Measurements from ENCODE around the gene RAP1A. TPM values are rescaled to one million over a fixed set of nuclear protein-coding genes. Genes with fewer than 3 reads are reported as not detected.

The RAP1A gene
- total and polyA plus RNA-seq, 3 donors from 2014 or later, result 20.8 to 42.8 (median 27.6) TPM

DNA sequence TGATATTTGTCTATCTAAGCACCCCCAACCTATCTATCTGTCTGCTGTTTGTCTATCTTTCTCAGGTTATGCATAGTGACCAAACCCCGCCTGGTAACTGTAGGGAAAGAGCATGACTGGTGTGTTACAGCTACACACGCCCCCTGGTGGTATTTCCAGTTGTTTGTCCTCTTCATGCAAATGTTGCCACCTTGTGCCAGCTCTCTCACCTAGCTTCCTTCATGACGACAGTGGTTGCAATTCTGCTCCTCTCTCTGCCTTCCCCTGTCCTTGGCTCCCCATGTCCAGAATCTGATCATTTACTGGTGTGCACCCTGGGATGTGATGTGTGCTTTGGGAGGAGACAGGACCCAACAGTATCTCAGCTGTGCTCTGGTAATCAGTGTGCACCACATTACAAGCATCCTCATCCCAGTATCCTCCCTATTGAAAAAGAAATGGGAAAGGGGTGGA is 127.7 kb downstream of the RAP1A start:
- H3K27ac ChIP-seq, result no peak overlapping the region
- H3K4me1 ChIP-seq, result peaks cover 12% of the 10 kb centered on the region
- no peak for TF ChIP-seq POLR2A (IDR thresholded peaks at IDR 0.05)
- TF ChIP-seq, protein P1, sequence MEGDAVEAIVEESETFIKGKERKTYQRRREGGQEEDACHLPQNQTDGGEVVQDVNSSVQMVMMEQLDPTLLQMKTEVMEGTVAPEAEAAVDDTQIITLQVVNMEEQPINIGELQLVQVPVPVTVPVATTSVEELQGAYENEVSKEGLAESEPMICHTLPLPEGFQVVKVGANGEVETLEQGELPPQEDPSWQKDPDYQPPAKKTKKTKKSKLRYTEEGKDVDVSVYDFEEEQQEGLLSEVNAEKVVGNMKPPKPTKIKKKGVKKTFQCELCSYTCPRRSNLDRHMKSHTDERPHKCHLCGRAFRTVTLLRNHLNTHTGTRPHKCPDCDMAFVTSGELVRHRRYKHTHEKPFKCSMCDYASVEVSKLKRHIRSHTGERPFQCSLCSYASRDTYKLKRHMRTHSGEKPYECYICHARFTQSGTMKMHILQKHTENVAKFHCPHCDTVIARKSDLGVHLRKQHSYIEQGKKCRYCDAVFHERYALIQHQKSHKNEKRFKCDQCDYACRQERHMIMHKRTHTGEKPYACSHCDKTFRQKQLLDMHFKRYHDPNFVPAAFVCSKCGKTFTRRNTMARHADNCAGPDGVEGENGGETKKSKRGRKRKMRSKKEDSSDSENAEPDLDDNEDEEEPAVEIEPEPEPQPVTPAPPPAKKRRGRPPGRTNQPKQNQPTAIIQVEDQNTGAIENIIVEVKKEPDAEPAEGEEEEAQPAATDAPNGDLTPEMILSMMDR (IDR thresholded peaks at IDR 0.05), result peak in 2 of 3 experiments; percentile 33 to 41
- no peaks in the 10 kb centered on the region for H3K9me3 ChIP-seq
- H3K36me3 ChIP-seq (ENCODE audit: low read depth, missing control alignments), result no peaks in the 10 kb centered on the region
- intact Hi-C loops (cut with DNase I; ENCODE audit: low total_unique reads), result no loop called here
- DNase-seq, result peak; percentile 51
- 73% methylated on average over 3 of the region's 3 CpGs for WGBS, 2 donors
- no peak overlapping the region for H3K4me3 ChIP-seq
- H3K27me3 ChIP-seq, result no peaks in the 10 kb centered on the region

DNA sequence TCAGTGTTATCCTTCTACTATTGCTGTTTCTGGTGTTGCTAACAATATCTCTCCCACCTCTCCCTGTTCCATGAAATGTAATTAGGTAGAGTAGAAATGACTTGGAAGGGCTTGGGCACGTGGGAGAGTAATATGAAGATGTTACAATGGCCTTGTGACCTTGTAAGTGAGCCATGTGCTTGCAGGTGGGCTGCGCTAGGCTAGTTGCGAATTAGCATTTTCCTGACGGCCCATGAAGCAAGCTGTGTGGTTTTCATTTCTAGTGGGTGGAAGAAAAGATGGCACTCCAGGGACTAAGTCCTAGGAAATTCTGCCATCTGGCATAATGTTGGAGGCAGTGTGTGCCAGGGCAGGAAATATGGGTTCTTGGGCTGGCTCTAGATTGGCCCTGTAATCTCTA is 128.4 kb downstream of the RAP1A start:
- Histone ChIP-seq H3K4me3 (no peak overlapping the region), H3K9me3 (no peaks in the 10 kb centered on the region), H3K36me3 (ENCODE audit: low read depth, missing control alignments) (no peaks in the 10 kb centered on the region), H3K4me1 (peaks cover 12% of the 10 kb centered on the region), H3K27me3 (no peaks in the 10 kb centered on the region), H3K27ac (no peak overlapping the region)
- 60 to 85% methylated on average over 4 of the region's 4 CpGs for WGBS, 2 donors
- TF ChIP-seq, protein P1 (IDR thresholded peaks at IDR 0.05), result no peak
- no peak for TF ChIP-seq POLR2A (IDR thresholded peaks at IDR 0.05)
- DNase-seq, result no peak
- intact Hi-C loops (cut with DNase I; ENCODE audit: low total_unique reads), result no loop called here

DNA sequence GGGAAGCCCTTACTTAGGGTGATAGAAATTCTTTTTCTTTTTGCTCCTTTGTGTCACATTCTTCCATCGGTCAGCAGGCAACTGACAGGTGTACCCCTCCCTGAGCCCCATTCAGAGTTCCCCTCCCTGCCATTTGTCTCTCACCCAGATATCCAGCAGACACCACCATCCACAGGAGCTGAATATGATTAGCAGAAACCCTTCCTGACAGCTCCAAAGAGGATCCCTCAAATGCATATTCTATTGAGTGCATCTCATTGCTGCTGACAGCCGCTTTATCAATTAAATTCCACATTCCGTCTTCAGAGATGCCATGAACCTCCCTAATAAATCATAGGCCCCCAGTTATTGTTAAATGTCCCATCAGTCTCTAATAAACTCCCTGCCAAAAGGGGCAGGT is 130.0 kb downstream of the RAP1A start:
- intact Hi-C loops (cut with DNase I; ENCODE audit: low total_unique reads), result loop anchor here (10.0 kb wide), 1 partner anchor 265 kb away; no protein-coding TSS in a partner anchor
- H3K4me3 ChIP-seq, result no peak overlapping the region
- TF ChIP-seq, protein P1 (IDR thresholded peaks at IDR 0.05), result no peak
- TF ChIP-seq POLR2A (IDR thresholded peaks at IDR 0.05), result no peak
- H3K27ac ChIP-seq, result no peak overlapping the region
- H3K27me3 ChIP-seq, result no peaks in the 10 kb centered on the region
- H3K9me3 ChIP-seq, result no peaks in the 10 kb centered on the region
- DNase-seq, result no peak
- WGBS, 2 donors, result 49 to 82% methylated on average over 3 of the region's 3 CpGs
- H3K36me3 ChIP-seq (ENCODE audit: low read depth, missing control alignments), result no peaks in the 10 kb centered on the region
- H3K4me1 ChIP-seq, result peaks cover 12% of the 10 kb centered on the region

DNA sequence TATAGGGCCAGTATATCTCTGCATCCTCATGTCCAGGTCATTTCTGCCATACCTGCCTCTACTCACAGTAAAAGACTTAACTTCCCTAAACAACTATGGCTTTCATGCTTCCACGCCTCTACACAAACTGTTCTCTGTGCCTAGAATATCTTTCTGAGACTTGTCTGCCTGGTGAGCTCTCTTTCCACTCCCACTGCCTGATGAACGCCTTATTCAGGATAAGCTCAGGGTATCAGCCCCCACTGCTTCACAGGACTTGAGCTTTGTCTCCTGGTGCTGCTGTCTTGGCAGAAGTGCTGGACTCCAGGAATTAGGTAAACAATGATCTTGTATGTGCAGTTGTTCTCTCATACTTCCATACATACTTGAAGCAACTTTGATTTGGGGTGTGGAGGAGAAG is 131.3 kb downstream of the RAP1A start:
- WGBS, 2 donors, result 72 to 85% methylated on average over 2 of the region's 2 CpGs
- H3K36me3 ChIP-seq (ENCODE audit: low read depth, missing control alignments), result no peaks in the 10 kb centered on the region
- DNase-seq, result peak; percentile 73
- no peak overlapping the region for H3K4me3 ChIP-seq
- peaks cover 12% of the 10 kb centered on the region for H3K4me1 ChIP-seq
- TF ChIP-seq, protein P1 (IDR thresholded peaks at IDR 0.05), result no peak
- no peak for TF ChIP-seq POLR2A (IDR thresholded peaks at IDR 0.05)
- intact Hi-C loops (cut with DNase I; ENCODE audit: low total_unique reads), result loop anchor here (10.0 kb wide), 1 partner anchor 266 kb away; no protein-coding TSS in a partner anchor
- no peak overlapping the region for H3K27ac ChIP-seq
- no peaks in the 10 kb centered on the region for H3K9me3 ChIP-seq
- no peaks in the 10 kb centered on the region for H3K27me3 ChIP-seq

DNA sequence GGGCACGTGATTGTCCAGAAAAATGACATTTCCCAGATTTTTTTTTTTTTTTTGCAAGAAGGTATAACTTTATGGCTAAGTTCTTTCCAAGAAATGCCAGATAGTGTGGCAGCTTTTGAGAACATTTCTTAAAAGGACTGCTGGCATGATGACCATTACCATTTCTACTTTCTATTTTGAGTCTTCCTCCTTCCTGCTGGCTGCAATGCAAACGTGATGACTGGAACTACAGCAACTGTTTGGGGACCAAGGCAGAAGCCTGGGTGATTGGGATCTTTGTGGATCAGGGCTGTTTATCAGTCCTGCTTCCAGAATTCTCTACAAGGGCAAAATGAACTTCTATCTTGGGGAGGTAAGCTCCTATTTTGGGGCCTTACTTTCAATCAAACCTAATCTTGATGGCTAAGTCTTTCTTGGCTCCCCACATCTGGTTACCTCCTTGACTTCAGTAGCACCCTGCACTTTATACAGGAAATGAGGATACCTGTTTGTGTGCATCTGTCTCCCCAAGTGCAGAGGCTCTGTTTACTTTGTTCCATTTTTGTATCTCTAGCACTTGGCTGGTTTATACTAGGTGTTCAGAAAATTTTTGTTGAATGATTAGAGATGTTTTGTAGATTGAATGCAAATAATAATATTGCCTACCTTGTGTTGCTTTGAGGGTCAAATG is 132.5 kb downstream of the RAP1A start:
- intact Hi-C loops (cut with DNase I; ENCODE audit: low total_unique reads), result loop anchor here (10.0 kb wide), 1 partner anchor 267 kb away; no protein-coding TSS in a partner anchor
- peaks cover 17% of the 10 kb centered on the region for H3K4me1 ChIP-seq
- no peaks in the 10 kb centered on the region for H3K36me3 ChIP-seq (ENCODE audit: low read depth, missing control alignments)
- WGBS, 2 donors, result 64 to 65% methylated on average over 2 of the region's 2 CpGs
- DNase-seq, result no peak
- no peaks in the 10 kb centered on the region for H3K9me3 ChIP-seq
- H3K27ac ChIP-seq, result no peak overlapping the region
- H3K27me3 ChIP-seq, result no peaks in the 10 kb centered on the region
- TF ChIP-seq POLR2A (IDR thresholded peaks at IDR 0.05), result no peak
- TF ChIP-seq, protein P1 (IDR thresholded peaks at IDR 0.05), result no peak
- no peak overlapping the region for H3K4me3 ChIP-seq

All from testis (tissue), 3 donors.